OCI-LY3 (cell line): Measurements from ENCODE around the gene OR51D1.

Experiments
- CTCF ChIP-seq: fragments of 200-600, 300-600 bp; sonication (generic); IDR thresholded peaks from 2 replicates; pipeline ENCODE4 v1.5.1; 2014; ENCODE audit warnings: antibody characterized with exemption, low read length, low read depth
- EZH2phosphoT487 ChIP-seq: fragments of 200-600 bp; shearing (Covaris generic); IDR thresholded peaks from 2 replicates; pipeline ENCODE4 v1.6.1; 2018; ENCODE audit warnings: antibody characterized with exemption, mixed run types, low read depth

DNA sequence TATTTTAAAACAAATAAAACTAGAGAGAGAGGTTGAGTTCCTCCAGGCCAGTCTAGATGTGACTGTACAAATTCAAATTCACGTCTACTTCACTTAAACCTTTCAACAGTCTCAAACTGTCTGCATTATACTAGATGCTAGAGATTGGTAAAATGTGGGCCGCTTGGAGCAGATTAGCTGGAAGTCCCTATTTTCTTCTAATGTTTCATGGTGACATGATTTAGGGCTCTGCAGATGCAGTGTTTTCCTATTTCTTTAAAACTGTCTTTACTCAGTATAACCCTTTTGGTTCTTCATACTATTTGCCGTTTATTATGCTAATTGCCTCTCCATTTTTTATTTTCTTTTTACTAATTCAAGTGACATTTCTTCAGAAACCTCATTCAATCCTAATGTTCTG is 26.9 kb downstream of the OR51D1 start:
- no peak for TF ChIP-seq CTCF
- TF ChIP-seq EZH2phosphoT487 = no peak
